ENCODE measurements around the gene ATP1A2.

ATP1A2 gene

DNA sequence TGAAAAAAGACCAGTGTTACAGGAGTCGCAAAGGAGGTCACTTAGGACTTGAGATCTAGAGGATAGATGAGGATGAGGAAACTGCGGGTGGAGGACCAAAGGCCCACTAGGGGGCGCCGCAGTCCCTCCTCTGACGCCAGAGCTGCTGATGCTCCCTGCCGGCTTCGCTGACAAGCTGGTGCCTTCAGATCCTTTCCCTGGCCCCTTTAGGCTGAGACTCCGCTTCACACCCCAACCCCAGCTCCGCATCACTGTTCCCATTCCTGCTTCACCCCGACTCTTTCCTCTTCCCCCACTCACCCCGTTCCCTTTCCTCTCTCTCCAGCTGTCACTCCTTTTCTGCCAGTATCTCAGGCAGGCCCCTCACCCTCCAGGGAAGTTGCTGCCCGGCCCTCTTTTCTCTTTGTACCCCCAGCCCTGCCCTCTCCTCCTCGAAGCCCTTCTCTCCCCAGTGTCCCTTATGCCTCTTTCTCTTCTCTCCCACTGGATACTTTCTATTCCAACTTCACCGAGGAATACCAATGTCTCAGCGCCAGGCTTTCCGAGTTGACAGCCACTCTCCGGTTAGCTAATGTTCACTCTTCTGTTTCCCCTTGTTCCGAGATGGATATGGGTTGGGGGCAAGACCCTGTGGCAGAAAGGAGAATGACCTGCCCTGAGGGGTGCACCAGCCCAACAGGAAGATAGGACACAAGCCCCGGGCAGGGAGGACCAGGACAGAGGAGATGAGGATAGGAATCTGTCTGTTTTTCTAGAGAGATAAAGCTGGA lies 29.7 kb upstream of the ATP1A2 start:
- peak; percentile 51 for DNase-seq (ENCODE audit: low read depth, low spot score)

DNA sequence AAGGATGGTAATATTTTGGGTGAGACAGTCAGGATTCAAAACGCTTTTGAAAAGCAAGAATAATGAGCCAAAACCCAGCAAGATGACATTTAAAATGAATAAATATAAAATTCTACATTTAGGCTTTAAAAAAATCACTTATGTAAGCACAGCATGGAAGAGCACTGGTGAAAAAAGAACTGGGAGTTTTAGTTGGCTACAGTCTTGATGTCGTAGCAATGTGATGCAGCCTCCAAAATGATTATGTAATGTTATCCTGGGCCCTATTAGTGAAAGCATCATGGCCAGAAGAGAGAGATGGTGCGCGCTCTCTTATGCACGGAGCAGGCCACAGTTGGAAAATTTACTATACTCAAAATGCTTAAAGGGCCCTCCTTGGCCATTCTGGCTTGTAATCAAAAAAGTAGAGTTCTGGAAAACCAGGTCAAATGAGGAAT lies 29.1 kb upstream of the ATP1A2 start:
- no peak for DNase-seq (ENCODE audit: low read depth, low spot score)

DNA sequence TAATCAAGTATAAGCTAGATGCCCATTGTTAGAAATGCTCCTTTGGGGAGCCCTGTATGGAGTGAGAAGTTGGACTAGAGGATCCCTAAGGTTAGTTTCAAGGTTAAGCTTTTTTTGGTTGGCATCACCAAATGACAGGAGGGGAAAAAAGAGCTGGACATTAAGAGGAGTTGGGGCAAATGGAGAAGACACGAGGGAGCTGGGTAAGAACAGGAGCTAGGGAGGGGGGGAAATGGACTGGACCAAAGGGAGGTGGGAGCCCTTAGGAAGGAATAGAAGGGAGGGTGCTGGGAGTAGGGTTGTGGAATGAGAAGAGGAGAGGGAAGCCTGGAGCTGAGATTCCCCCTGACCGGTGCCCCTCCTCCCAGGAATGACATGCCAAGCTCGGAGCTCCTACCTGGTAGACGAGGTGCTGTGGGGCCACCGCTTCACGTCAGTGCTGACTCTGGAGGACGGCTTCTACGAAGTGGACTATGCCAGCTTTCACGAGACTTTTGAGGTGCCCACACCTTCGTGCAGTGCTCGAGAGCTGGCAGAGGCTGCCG lies 28.4 kb upstream of the ATP1A2 start:
- DNase-seq (ENCODE audit: low read depth, low spot score): no peak

DNA sequence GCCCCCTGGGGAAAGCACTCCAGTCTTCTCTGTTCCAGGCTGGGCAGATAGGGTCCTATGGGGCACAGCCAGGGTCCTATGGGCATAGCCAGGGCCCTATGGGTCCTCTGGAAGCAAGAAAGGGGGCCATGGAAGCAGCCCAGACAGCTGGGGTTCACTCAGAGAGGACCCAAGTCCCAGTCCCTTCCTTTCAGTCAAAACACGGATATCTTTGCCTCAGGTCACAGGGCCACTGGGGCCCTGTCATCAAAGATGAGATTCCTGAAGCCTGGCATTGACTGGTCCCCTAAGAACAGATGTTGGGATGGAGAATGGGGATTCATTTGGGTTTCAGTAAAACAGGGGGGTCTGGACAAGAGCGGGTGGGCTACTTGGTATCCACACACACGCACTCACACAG lies 25.7 kb upstream of the ATP1A2 start:
- no peak for DNase-seq (ENCODE audit: low read depth, low spot score)

DNA sequence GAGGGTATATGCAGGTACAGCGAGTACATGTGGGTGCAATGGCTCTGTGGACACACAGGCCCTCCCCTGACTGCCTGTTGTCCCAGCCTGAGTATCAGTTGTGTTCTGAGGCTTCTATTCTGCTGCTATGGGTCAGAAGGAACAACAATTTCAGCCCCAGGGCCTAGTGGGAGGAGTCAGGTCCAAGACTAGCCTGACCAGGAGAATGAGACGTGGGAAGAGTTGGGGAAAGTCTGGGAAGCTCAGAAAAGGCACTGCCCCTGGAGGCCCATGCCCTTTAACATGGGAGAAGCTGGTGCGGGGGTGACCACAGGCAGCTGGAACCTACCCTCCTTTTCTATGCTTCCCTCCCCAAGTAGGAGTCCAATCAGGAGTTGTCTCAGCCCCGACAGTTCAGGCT lies 24.8 kb upstream of the ATP1A2 start:
- no peak for DNase-seq (ENCODE audit: low read depth, low spot score)

DNA sequence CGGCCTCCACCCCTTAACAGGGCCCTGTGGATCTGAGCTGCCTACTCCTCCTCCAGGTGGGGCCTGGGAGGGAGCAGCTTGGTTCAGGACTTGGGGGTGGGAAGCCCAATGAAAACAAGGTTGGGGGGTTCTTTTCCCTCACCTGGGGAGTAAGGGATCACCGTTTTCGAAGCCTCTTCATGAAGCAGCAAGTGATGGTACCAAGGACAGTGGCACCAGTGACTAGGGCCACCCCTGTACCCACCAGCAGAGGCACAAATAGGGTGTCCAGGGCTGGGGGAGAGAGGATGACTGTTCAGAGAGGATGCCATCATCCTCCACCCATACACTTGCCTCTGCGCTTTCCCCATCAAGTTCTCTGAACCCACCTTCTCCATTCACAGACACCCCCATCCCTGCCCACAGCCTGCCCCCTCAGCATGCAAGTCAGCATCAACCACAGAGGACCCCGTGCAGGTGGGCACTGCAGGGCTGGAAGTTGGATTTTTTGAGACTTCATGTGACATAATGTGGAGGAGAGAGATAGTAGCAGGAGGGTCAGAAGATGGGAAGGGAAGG lies 23.8 kb upstream of the ATP1A2 start:
- no peak for DNase-seq (ENCODE audit: low read depth, low spot score)

DNA sequence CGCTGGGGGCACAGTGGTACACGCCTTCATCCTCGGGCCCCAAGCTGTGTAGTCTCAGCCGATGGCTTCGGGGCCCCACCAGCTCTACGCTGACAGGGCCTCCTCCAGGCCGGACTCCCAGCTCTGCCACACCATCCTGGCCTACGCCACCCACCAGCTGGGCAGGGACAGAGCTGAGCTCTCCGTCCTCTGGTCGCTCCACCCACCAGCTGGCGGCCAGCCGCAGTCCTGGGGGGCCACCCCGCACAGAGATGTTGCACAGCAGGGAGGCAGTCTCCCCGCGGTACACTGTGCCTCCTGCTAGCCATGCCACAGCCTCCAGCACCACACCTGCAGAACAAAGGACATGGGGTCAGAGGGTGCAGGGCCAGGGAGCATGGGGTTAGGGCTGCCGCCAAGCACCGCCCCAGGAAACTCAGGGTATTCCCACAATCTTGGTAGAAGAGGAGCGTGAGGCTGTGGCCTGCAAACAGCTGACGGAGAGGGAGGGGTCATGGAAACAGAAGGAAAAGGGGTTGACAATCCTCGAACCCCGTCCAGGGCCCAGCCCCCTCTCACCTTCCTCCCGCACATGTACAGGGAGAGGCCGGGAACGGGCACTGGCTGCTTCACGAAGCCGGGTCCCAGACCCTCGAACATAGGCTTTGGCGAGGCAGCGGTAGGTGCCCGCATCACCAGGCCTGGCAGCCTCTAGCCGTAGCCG lies 23.0 kb upstream of the ATP1A2 start:
- DNase-seq (ENCODE audit: low read depth, low spot score): no peak

DNA sequence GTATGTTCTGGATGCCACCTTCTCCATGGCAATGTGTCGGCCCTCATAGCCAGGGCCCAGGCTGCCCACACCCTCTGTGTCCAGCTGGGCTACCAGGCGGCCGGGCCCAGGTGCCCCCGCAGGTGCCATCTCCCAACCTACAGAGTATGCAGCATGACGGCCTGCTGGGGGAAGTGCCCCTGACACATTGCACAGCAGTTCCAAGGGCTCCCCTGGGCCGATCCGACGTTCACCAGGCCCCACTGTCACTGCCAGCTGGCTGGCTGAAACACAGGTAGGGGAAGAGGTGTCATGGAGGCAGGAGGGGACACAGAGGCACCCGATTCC lies 22.5 kb upstream of the ATP1A2 start:
- DNase-seq (ENCODE audit: low read depth, low spot score): no peak

DNA sequence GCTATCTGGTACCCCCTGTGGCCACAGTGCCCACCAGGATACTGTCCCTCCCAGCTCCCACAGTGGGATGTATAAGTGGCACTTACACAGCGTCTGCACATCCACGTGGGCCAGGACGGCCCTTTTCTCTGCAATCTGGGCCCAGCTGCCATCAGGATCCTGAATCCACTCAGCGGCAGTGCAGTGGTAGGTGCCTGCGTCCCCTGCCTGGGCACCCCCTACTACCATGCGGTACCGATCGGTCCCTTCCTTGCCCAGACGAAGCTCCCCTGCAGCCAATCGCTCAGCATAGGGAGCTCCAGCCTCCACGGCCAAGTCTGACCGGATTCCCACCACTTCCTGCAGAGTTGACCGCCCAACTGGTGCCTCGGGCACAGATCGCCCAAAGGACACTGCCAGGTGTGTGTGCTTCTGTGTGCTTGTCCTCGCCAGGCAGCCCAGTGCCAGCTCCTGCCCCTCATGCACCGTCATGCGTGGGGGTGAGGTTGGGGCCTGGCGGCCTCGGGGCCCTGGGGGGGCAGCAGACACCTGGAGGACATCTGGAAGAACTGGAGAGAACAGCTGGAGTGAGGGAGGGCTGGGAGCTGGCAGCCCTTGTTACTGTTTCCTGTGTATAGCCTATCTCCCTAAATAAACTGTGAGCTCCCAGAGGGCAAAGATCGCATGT lies 21.8 kb upstream of the ATP1A2 start:
- no peak for DNase-seq (ENCODE audit: low read depth, low spot score)

DNA sequence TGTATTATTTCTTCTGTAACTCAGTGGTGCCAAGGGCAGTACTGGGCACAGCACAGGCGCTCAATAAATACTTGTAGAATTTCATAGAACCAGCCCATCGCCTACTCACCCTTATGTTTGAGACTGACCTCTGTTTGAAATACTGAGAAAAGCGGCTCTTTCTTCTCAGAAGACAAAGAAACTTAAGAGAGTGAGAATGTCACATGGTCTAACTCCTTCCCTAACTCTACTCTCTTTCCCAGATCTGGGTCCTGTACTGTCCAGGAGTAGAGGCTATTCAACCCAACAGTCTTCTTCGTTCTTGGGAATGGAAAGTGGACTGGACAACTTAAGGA lies 21.3 kb upstream of the ATP1A2 start:
- DNase-seq (ENCODE audit: low read depth, low spot score): no peak

DNA sequence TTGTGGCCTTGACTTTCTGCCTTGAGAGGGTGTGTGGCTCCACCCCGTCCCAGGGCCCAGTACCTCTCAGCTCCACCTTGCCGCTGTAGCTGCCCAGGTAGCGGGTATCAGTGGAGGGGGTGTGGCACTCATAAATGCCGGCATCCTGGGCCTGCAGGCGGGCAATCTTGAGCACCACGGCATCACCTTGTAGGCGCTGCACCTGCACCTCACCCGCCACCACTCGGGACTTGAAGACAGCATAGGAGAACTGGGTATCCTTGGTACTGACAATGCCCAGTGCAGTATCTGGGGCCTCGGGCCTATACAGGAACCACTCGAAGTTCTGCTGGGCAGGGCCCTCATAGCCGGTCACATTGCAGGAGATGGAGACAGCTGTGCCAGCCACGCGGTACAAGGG lies 20.8 kb upstream of the ATP1A2 start:
- DNase-seq (ENCODE audit: low read depth, low spot score): no peak

DNA sequence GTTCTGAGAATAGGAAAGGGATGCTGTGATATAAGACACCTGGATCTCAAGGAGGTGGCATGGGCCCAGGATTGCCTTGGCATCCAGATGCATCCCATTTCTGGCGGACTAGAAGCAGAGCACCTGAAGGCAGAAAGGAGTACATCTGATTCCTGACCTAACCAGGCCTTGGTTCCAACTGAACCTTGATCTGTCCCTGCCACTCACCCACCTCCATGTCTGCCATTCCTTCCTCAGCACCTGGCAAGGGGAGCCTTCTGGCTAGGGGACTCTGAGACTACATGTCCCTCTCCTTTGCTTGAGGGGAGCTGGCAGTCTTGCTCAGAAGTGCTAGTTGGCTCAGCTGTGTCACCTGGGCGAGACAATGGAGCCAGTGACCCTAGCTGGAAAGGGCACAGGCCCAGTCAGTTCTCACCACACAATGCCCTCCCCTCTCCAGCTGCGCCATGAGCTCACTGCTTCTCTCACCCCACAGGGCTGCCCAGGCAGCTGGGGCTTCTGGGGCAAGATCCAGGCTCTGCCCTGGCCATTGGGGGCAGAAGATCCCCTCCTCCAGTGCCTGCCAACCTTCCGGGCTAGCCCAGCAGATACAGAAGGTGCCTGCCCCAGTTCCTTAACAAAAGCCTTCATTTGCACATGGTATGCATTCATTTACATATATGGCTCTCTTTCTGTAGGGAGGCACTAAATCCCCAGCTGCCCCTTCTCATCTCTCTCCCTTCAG lies 20.0 kb upstream of the ATP1A2 start:
- DNase-seq (ENCODE audit: low read depth, low spot score): no peak

DNA sequence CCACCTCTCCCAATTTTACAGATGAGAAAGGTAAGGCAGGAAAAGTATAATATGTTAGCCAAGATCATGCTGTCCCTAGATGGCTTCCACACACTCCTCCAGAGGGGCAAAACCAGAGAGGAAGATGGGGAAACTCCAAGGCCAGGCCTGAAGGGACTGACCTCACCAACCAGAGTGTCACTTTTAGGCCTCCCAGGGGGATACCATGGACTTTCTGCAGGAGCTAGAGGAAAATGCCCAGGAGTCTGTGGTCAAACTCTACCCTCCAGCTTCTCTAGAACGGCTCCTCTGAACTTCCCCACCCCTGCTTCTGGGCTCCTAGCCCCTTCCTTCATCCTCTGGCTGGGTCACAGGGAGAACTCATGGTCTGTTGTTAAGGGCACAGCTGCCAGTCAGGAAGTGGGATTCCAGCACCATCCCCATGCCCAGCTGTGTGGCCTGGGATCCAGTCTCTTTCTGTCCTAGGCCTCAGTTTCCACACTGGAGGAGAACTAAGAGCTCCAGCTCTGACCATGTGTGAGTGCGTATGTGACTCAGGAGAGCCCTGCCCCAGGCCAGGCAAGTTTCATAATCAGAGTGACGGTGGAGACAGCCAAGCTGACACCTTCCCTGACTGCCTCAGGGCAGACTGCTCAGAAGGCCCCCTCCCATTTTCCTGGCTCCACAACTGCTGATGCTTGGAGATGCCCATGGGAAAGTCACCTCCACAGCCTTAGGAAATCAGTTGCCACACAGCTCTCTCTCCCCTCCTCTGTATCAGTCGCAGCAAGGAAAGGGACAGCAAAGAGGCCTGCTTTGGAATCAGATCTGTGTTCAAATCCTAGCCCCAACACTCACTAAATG lies 19.1 kb upstream of the ATP1A2 start:
- no peak for DNase-seq (ENCODE audit: low read depth, low spot score)

DNA sequence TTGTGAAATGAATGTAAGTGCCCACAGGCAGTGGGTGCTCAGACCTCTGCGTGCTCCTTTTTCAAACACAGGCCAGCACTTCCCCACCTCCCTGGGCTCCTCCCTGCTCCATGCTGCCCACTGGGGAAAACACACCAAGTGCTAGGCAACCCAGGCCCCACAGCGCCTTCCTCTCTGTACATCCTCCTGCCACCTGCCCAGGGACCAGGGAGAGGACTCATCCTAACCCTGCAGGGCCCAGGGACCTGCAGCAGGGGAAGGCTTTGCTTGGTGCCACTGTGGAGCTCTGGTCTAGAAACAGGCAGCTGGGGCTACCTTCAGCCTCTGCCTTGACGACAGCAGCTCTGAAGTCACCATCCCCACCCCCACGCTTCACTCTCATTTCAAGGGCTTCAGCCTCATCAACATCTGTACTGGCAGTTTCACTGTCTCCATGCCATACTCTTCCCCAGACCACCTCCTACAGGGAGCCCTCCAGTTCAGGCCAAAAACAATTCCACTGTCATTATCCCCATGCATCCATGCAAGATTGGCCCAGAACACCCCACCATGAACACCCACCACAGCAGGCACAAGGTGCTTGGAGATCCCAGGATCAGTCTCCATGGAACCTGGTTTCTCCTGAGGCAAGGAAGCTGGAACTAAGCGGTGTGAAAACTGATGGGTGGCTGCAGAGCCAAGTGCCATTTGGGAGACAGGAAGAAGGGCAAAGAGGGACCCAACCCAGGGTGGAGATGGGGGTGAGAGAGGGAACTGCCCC lies 18.2 kb upstream of the ATP1A2 start:
- DNase-seq (ENCODE audit: low read depth, low spot score): no peak

DNA sequence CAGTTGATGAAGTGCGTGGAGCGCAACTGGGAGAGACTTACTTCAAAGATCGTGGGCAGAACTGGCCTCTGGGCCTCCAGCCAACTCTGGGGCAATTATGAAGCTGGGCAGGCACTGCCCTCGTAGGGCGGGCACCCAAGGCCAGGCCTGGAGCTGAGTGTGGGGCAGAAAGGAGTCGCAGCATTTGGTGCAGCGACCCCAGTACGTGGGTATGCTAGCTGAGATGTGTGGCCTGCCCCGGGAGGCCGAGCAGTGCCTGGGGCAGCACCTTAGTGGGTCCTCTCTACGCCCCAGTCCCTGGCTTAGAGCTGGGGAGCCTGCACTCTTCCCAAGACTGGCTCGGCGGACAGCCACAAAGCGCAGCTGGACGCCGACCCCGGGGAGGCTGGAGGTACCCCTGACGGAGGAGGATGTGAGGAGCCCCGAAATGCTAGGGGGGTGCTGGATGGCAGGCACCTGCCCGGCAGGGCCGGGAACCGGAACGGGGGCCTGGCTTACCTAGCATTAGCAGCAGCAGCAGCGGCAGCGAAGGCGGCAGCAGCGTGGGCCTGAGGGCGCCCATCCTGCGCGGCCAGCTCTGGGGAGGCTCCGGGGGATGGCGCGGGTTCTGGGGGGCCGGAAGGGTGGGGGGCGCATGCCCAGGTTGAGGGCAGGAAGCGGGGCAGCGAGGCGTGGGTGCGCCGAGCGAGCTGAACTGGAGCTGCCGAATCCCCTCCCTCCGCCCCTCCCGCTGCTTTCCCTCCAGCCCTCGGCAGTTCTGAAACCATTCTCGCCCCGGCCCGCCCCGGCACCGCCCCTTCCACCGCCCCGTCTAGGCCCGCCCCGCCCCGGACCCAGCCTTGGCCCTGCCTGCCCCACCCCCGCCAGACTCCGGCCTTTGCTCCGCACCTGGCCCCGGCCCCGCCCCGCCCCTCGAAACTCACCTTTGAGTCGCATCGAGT lies 17.4 kb upstream of the ATP1A2 start, which contains the start of gene IGSF8:
Gene IGSF8 (minus strand): TSS at position 709 of the 941 bp plus-strand sequence. CDS start 147 bp downstream, at position 562.
- peak; percentile 85 for DNase-seq (ENCODE audit: low read depth, low spot score)

DNA sequence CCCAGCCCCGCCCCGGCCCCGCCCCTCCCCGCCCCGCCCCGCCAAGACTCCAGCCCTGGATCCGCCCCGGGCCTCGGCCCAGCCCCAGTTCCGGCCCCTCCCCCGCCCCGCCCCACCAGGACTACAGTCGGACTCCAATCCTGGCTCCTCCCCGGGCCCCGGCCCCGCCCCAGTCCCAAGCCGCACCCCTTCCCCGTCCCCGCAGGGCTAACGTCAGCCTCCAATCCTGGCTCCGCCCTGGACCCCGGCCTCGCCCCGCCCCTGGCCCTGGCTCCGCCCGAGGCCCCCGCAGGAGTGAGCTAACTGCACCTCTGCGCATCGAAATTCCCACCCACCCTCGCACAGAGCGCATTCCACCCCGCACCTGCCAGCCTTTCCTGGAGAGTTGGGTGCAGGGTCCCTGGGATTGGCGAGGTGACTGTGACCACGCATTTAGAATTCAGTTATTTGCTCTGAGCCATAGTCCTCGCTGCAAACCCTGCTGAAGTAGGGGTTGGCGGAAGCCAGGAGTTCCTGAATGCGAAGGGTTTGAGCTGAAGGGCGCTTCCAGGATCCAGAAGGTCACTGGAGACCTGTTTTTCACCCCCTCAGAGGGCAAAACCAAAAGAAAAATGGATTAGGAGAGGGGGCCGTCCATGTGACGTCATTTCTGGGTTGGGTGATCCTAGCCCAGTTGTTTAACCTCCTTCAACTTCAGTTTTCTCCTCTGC lies 16.6 kb upstream of the ATP1A2 start:
- DNase-seq (ENCODE audit: low read depth, low spot score): peak; percentile 94

DNA sequence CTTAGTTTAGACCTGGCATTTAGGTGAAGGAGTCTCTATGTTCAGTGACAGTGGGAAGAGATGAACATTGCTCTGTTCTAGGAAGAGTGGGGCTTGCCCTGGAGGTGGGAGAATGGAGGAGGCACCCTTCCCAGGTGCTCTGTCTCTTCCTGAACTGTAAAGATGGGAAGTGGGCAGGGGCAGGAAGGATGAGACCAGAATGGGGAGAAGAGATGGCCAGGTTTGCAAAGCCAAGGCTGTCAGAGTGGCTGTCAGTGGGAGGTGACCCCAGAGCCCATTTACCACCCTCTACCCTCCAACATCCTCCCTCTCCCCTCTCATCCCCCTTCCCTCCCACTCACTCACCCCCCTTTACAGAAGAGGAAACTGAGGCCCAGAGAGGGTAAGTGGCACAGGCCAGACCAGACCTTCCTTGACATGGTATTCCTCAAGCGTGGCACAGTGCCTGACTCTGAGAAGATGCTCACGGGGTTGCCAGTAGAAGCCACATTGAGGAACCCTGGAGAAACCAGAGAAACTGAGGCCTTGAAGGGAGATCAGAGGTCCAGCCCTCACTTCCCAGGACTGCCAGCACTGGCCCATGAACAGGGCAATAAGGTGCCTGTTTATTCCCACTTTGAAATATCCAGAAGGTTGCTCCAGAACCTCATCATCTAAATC lies 15.7 kb upstream of the ATP1A2 start:
- DNase-seq (ENCODE audit: low read depth, low spot score): no peak

Data from activated CD4-positive, CD25-positive, alpha-beta regulatory T cell treated with anti-CD3 and anti-CD28 coated beads, Interleukin-2, amount 50 U/mL, for 16 hours (primary cell).